NB4 (cell line): ENCODE results near the gene GSC2.
A peak's percentile ranks its signal among the peaks of the same experiment; 100 is the strongest.

ENCODE experiments used
- DNase-seq: peaks from one replicate; pipeline ENCODE4 v3.0.0; 2010; ENCODE audit warnings: low read depth
- H3K4me3 ChIP-seq: one replicate; pipeline ENCODE4 v1.5.1; 2011; ENCODE audit warnings: mild to moderate bottlenecking, low read depth, low read length, moderate library complexity
- CTCF ChIP-seq: IDR thresholded peaks from one replicate; pipeline ENCODE4 v1.5.1; 2012; ENCODE audit warnings: low read depth, low read length
- MYC ChIP-seq: IDR thresholded peaks from 2 replicates; pipeline ENCODE4 v1.6.1; 2011; ENCODE audit warnings: low read depth, low read length
- POLR2A ChIP-seq: IDR thresholded peaks from 2 replicates; pipeline ENCODE4 v1.6.1; 2011; ENCODE audit warnings: mild to moderate bottlenecking; ENCODE audit not compliant: insufficient read length; ENCODE audit errors: extremely low read depth
- TF ChIP-seq, protein P1 (sequence below): IDR thresholded peaks from 2 replicates; pipeline ENCODE4 v1.6.1; 2011; ENCODE audit warnings: low read depth, low read length

The GSC2 gene

GRCh38 chr22:19111140-19111539, 39.0 kb downstream of the GSC2 start:
- DNase-seq = peak; percentile 35
- no peak overlapping the region for H3K4me3 ChIP-seq
- TF ChIP-seq CTCF = no peak
- TF ChIP-seq, protein P1, sequence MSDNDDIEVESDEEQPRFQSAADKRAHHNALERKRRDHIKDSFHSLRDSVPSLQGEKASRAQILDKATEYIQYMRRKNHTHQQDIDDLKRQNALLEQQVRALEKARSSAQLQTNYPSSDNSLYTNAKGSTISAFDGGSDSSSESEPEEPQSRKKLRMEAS = no peak
- TF ChIP-seq MYC = no peak
- TF ChIP-seq POLR2A = no peak

DNA sequence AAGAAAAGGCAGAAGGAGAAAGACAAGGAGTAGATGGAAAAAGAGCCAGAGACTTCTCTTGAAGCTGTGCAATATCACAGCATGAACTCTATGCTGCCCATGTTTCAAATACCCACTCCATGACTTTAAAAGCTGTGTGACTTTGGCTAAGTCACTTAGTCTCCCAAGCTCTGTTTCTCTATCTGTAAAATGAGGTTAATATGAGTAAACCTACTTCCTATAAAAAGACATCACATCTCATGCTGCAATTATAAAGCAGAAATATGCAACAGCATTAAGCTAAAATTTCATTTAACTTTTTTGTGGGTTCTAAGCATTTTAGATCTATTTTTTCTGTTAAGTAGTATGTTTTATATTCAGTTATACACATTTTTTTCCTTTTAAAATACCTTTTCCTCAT, 39.4 kb downstream of the GSC2 start:
- peak overlapping the region; percentile 37 for H3K4me3 ChIP-seq

GRCh38 chr22:19110064-19110458, 40.0 kb downstream of the GSC2 start:
- DNase-seq = peak; percentile 56
- H3K4me3 ChIP-seq = peak overlapping the region; percentile 53
- no peak for TF ChIP-seq MYC
- no peak for TF ChIP-seq CTCF
- TF ChIP-seq POLR2A = no peak
- TF ChIP-seq, protein P1 = no peak

More for the DNA sequence above, 39.4 kb downstream of the GSC2 start:
- peak; percentile 21 for DNase-seq
- TF ChIP-seq POLR2A (no peak), CTCF (no peak), MYC (no peak)
- TF ChIP-seq, protein P1 = no peak

- DNase-seq = peak; percentile 95
- peak overlapping the region; percentile 53 for H3K4me3 ChIP-seq
- TF ChIP-seq, protein P1 = peak; percentile 50
- TF ChIP-seq CTCF (no peak), MYC (0 out of 2 replicates have a peak, but pooled peaks have one; percentile 16), POLR2A (no peak)
These were observed 40.7 kb downstream of the GSC2 start for GRCh38 chr22:19109198-19110063.

DNA sequence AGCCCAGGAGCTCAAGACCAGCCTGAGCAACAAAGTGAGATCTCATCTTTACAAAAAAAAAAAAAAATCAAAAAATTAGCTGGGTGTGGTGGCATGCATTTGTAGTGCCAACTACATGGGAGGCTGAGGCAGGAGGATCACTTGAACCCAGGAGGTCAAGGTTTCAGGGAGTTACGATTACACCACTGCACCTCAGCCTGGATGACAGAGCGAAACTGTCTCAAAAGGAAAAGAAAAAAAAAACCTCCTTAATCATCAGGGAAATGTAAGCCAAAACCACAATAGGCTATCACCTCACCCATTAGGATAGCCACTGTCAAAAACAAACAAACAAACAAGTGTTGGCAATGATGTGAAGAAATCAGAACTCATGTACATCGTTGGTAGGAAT, 41.3 kb downstream of the GSC2 start:
- TF ChIP-seq MYC = no peak
- TF ChIP-seq POLR2A = no peak
- TF ChIP-seq, protein P1 = no peak
- TF ChIP-seq CTCF = no peak
- H3K4me3 ChIP-seq = peak overlapping the region; percentile 39
- DNase-seq = peak; percentile 55
